IPS-15b (cell line): ENCODE data around the gene PTPN9.

ENCODE experiments used
- H3K27me3 ChIP-seq: one replicate; pipeline ENCODE4 v1.6.1; 2013; ENCODE audit warnings: low read length; ENCODE audit not compliant: control insufficient read depth, insufficient read depth
- H3K36me3 ChIP-seq: one replicate; pipeline ENCODE4 v1.6.1; 2013; ENCODE audit warnings: low read length; ENCODE audit not compliant: control insufficient read depth, insufficient read depth
- H3K4me1 ChIP-seq: one replicate; pipeline ENCODE4 v1.6.1; 2013; ENCODE audit warnings: mild to moderate bottlenecking, low read length; ENCODE audit not compliant: control insufficient read depth, insufficient read depth
- H3K4me3 ChIP-seq: one replicate; pipeline ENCODE4 v1.5.1; 2013; ENCODE audit warnings: low read depth, low read length
- H3K9ac ChIP-seq: one replicate; pipeline ENCODE4 v1.6.1; 2013; ENCODE audit warnings: low read depth, mild to moderate bottlenecking, low read length
- H3K9me3 ChIP-seq: one replicate; pipeline ENCODE4 v1.6.1; 2013; ENCODE audit warnings: mild to moderate bottlenecking, low read length; ENCODE audit not compliant: control insufficient read depth, insufficient read depth

The PTPN9 gene

DNA sequence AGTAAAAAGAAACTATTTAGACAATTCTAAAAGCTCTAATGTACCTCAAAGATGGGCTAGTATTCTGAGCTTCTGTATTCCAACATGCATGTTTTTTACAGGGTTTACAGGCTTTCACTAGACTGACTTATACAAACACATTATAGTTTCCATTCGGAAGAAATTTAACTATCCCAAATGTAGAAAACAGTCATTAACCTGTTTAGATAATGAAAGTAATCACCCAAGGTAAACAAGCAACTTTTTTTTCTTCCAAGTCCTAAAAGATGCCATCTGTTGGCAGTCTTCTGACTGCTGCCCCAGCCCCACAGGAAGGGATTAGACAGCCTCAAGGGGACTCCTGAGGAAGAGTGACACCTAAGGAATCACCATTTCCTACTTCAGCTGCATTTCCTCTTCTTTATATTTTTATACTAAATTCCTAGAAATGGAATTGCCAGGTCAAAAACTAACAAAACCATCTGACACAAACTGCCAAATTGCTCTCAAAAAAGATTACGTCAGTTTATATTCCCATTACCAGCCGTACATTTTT, 153.1 kb downstream of the PTPN9 start:
- Histone ChIP-seq H3K4me3 (no peak overlapping the region), H3K36me3 (peaks cover 12% of the 10 kb centered on the region), H3K27me3 (no peaks in the 10 kb centered on the region), H3K9ac (no peak overlapping the region), H3K4me1 (no peaks in the 10 kb centered on the region), H3K9me3 (no peaks in the 10 kb centered on the region)

DNA sequence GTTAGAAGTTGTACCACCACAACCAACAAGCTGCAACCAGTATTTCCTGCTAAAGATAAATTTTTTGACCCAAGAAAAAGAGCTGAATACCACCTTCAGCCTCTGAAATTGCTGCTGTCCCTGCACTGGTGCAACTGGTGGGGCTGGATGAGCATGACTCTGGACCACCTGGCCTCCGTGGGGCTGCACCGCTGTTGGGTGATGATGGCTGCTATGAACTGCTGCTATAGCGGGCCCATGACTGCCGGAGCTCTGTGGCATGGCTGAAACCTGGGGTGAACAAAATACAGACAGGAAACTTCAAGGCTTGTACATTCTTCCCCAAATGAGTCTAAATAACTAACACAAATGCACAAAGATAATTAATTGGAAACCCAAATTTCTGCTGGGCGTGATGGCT, 156.6 kb downstream of the PTPN9 start:
- no peaks in the 10 kb centered on the region for H3K4me1 ChIP-seq
- no peak overlapping the region for H3K9ac ChIP-seq
- no peak overlapping the region for H3K4me3 ChIP-seq
- no peaks in the 10 kb centered on the region for H3K27me3 ChIP-seq
- no peaks in the 10 kb centered on the region for H3K9me3 ChIP-seq
- peaks cover 5% of the 10 kb centered on the region for H3K36me3 ChIP-seq

DNA sequence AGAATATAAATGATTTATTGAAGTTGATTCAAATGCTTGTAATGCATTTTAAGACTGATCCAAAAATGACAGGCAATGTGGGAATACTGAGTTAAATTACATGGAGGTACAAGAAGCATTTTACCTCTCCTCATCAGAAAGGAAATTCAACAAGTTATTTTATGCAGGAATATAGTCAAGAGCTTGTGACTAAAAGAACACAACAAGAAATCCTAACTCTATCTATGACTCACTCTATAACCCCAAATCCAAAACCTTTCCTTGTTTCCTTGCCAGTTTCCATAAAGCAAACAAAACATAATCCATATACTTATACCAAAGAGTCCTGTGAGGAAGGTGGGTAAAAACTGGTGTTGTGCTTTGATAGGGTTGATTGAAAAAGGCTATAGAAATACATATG, 158.4 kb downstream of the PTPN9 start:
- Histone ChIP-seq H3K4me3 (no peak overlapping the region), H3K9ac (no peak overlapping the region), H3K9me3 (no peaks in the 10 kb centered on the region), H3K4me1 (no peaks in the 10 kb centered on the region), H3K36me3 (peaks cover 4% of the 10 kb centered on the region), H3K27me3 (no peaks in the 10 kb centered on the region)

DNA sequence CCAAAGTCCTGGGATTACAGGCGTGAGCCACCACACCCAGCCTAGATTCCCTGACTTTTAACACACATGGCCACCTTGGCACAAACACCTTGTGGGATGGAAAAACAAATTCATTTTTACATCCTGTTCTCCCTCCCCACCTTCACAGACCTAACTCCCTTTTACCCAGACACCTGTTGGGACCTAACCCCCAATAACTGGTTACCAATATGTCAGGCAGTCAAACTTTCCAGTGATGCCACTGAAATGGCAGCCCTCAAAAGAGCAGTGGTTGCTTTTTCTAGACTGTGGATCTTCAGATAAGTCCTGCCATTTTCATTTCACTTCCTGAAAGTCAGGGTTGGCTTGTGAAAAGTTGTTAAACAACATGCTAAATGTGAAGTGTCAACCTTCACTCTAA, 162.5 kb downstream of the PTPN9 start:
- H3K9me3 ChIP-seq, result no peaks in the 10 kb centered on the region
- no peak overlapping the region for H3K9ac ChIP-seq
- peaks cover 9% of the 10 kb centered on the region for H3K36me3 ChIP-seq
- no peaks in the 10 kb centered on the region for H3K27me3 ChIP-seq
- H3K4me1 ChIP-seq, result no peaks in the 10 kb centered on the region
- no peak overlapping the region for H3K4me3 ChIP-seq
